GM12891 (cell line): Measurements from ENCODE around the gene GRM8.

Experiments
- DNase-seq: peaks from one replicate; pipeline ENCODE4 v3.0.0; 2011; ENCODE audit warnings: low spot score; ENCODE audit not compliant: insufficient read length
- FAIRE-seq: peaks from 2 replicates; lab custom pipeline; 2011; peaks lifted over from hg19 to GRCh38; lab: Jason Lieb, UNC
- PAX5 ChIP-seq: IDR thresholded peaks from 2 replicates; pipeline ENCODE4 v1.6.1; 2011; ENCODE audit warnings: low read length, moderate library complexity, mild to moderate bottlenecking; ENCODE audit not compliant: insufficient read depth, severe bottlenecking
- POLR2A ChIP-seq: IDR thresholded peaks from 2 replicates; pipeline ENCODE4 v1.6.1; 2011; ENCODE audit warnings: low read depth, low read length, control low read depth
- POLR2AphosphoS5 ChIP-seq: IDR thresholded peaks from 2 replicates; pipeline ENCODE4 v1.6.1; 2011; ENCODE audit warnings: low read depth, low read length, control low read depth
- POU2F2 ChIP-seq: IDR thresholded peaks from 2 replicates; pipeline ENCODE4 v1.6.1; 2011; ENCODE audit warnings: low read depth, mild to moderate bottlenecking, control low read depth, low read length, moderate library complexity
- SPI1 ChIP-seq: IDR thresholded peaks from 2 replicates; pipeline ENCODE4 v1.6.1; 2011; ENCODE audit warnings: low read depth, low read length, control low read depth
- TAF1 ChIP-seq: IDR thresholded peaks from 2 replicates; pipeline ENCODE4 v1.6.1; 2011; ENCODE audit warnings: low read depth, low read length, control low read depth

Gene GRM8

GRCh38 chr7:126799541-126799940, 453.2 kb downstream of the GRM8 start:
- DNase-seq: no peak
- FAIRE-seq: no peak
- no peak for TF ChIP-seq PAX5
- no peak for TF ChIP-seq POLR2A
- no peak for TF ChIP-seq TAF1
- TF ChIP-seq POLR2AphosphoS5: no peak

GRCh38 chr7:126792521-126792920, 460.2 kb downstream of the GRM8 start:
- TF ChIP-seq PAX5 (no peak), POU2F2 (no peak), POLR2A (no peak), POLR2AphosphoS5 (no peak), TAF1 (no peak), SPI1 (no peak)
- DNase-seq: no peak
- FAIRE-seq: no peak

- FAIRE-seq (no peak), DNase-seq (no peak)
- no peak for TF ChIP-seq POLR2AphosphoS5
- TF ChIP-seq SPI1: no peak
- TF ChIP-seq POU2F2: no peak
- no peak for TF ChIP-seq PAX5
- no peak for TF ChIP-seq TAF1
- TF ChIP-seq POLR2A: no peak
These were observed 461.4 kb downstream of the GRM8 start for GRCh38 chr7:126791306-126791705.

- DNase-seq (no peak), FAIRE-seq (no peak)
These were observed 462.0 kb downstream of the GRM8 start for GRCh38 chr7:126790763-126791162.

GRCh38 chr7:126783613-126784012, 469.1 kb downstream of the GRM8 start:
- FAIRE-seq: no peak

More at GRCh38 chr7:126790763-126791162, 462.0 kb downstream of the GRM8 start:
- no peak for TF ChIP-seq TAF1
- no peak for TF ChIP-seq SPI1
- no peak for TF ChIP-seq POLR2AphosphoS5
- no peak for TF ChIP-seq PAX5
- no peak for TF ChIP-seq POU2F2
- TF ChIP-seq POLR2A: no peak

GRCh38 chr7:126780993-126781392, 471.7 kb downstream of the GRM8 start:
- TF ChIP-seq POU2F2 (peak; percentile 67; the same call in 1 of the 2 replicates), SPI1 (no peak)
- DNase-seq (no peak), FAIRE-seq (peak; percentile 64)

More at GRCh38 chr7:126783613-126784012, 469.1 kb downstream of the GRM8 start:
- TF ChIP-seq TAF1 (no peak), SPI1 (no peak), POLR2AphosphoS5 (no peak), POU2F2 (no peak), PAX5 (no peak), POLR2A (no peak)
- DNase-seq: no peak

- DNase-seq: no peak
- no peak for FAIRE-seq
- no peak for TF ChIP-seq POLR2AphosphoS5
- no peak for TF ChIP-seq POU2F2
- TF ChIP-seq TAF1: no peak
- TF ChIP-seq SPI1: no peak
- no peak for TF ChIP-seq POLR2A
- TF ChIP-seq PAX5: no peak
These were observed 474.6 kb downstream of the GRM8 start for GRCh38 chr7:126778101-126778500.

- FAIRE-seq (no peak), DNase-seq (no peak)
These were observed 476.2 kb downstream of the GRM8 start for GRCh38 chr7:126776498-126776897.

GRCh38 chr7:126774077-126774476, 478.7 kb downstream of the GRM8 start:
- FAIRE-seq (no peak), DNase-seq (no peak)
- TF ChIP-seq POU2F2: no peak
- no peak for TF ChIP-seq POLR2AphosphoS5
- no peak for TF ChIP-seq SPI1
- TF ChIP-seq POLR2A: no peak
- no peak for TF ChIP-seq TAF1
- no peak for TF ChIP-seq PAX5

More at GRCh38 chr7:126776498-126776897, 476.2 kb downstream of the GRM8 start:
- TF ChIP-seq PAX5: no peak
- no peak for TF ChIP-seq POLR2A

GRCh38 chr7:126768836-126769235, 483.9 kb downstream of the GRM8 start:
- no peak for FAIRE-seq
- no peak for DNase-seq
- TF ChIP-seq TAF1 (no peak), POU2F2 (no peak), PAX5 (no peak), SPI1 (no peak), POLR2AphosphoS5 (no peak), POLR2A (no peak)
